ENCODE data around the gene SLF1.

The SLF1 gene

DNA sequence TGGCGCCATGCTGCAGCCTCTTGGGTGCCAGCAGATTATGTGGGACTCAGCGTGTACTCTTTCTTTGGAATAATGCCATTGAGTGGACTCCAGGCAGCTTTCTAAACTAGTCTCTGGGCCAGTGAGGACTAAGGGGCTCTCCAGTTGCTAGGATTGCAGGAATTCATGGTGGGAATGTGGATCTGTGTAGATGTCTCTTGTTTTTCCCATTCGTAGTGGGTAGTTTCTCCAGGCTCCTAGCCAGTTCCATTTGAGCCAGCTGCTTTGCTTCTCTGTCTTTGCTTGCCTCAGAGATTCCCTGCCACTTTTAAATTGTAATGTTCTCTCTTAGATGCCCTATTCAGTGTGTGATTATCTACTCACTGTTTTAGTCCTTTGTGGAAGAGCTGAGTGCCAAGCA, 42.6 kb downstream of the SLF1 start:
- no peak for DNase-seq (ENCODE audit: low spot score)

- DNase-seq (ENCODE audit: low spot score): no peak
These were observed 49.5 kb downstream of the SLF1 start for GRCh38 chr5:94667937-94668336.

DNA sequence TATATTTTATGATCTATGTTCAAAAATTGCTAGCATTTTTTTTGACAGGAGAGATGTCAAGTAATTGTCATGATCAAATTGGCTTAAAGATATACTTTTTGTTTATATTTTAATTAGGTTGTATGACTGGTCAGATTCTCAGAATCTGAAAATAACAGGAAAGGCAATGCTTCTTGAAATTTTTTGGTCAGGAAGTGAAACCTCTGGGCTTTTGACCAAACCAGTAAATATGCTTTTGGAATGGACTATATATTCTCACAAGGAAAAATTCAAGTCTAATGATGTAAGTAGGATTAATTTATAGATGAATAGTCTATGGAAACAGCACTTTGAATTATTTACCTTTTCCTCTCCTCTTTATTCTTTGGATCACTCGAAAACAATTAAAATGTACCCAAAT, 52.3 kb downstream of the SLF1 start:
- DNase-seq (ENCODE audit: low spot score): no peak

GRCh38 chr5:94672746-94673145, 54.3 kb downstream of the SLF1 start:
- no peak for DNase-seq (ENCODE audit: low spot score)

GRCh38 chr5:94674490-94675382, 56.3 kb downstream of the SLF1 start:
- DNase-seq (ENCODE audit: low spot score): peak; percentile 18

- DNase-seq (ENCODE audit: low spot score): no peak
These were observed 57.6 kb downstream of the SLF1 start for GRCh38 chr5:94675965-94676618.

DNA sequence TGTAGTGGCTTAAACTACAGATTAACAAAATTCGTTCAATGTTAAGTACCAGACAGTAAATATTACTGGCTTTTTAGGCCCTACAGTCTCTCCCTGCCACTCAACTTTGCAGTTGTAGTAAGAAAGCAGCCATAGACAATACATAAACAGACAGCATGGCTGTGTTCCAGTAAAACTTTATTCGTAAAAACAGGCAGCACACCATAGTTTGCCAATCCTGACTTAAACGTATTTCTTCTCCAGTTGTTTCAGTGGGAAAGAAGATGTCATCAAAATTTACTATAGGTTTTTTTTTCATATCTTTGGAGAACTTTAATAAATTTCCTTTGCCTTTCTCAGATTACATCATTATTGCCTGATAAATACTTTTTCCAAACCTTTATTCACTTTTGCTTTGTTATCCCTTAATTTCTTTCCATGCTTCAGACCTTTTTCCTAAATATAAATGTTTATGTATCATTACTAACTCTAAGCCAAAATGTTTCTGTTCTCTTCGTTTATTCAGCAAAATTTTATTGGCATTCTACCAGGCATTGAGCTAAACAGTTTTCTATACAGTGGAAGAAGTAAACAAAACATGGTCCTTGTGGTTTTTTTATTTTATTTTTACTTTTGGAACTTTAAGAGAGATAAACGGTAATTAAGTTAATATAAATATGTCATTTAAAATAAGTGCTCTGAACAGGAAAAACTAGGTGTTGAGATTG, 64.5 kb downstream of the SLF1 start:
- no peak for DNase-seq (ENCODE audit: low spot score)

DNA sequence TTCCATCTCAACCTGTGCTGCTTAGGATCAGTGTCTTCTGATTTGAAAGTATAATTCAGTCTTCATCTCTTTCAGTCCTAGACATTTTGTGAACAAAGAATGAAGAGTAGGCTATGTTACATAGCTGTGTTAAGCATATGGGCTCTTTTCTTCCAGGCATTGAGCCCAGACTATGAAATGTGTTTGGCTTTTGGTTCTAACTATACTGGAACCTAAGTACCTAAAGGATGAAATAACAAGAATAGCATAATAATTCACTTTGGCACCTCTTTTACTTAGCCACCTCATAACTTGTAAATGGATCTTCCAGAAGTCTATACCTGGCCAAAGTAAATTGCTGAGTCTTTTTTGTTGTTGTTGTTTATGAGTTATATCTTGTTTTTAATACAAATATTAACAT, 71.4 kb downstream of the SLF1 start:
- DNase-seq (ENCODE audit: low spot score): no peak

- no peak for DNase-seq (ENCODE audit: low spot score)
These were observed 72.3 kb downstream of the SLF1 start for GRCh38 chr5:94690778-94691177.

GRCh38 chr5:94691291-94691690, 72.8 kb downstream of the SLF1 start:
- no peak for DNase-seq (ENCODE audit: low spot score)

DNA sequence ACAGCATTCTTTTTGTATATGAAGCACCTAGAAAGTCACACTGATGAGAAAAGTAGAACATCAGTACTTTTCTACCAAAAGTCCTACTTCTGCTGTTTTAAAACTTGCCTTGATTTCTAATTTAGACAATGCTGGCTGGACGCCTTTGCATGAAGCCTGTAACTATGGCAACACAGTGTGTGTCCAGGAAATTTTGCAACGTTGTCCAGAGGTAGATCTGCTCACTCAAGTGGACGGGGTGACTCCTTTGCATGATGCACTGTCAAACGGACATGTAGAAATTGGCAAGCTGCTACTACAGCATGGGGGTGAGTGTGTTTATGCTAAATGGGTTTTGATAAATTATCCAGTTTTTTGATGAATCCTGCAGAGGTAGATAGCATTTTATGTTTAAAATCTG, 73.5 kb downstream of the SLF1 start:
- no peak for DNase-seq (ENCODE audit: low spot score)

DNA sequence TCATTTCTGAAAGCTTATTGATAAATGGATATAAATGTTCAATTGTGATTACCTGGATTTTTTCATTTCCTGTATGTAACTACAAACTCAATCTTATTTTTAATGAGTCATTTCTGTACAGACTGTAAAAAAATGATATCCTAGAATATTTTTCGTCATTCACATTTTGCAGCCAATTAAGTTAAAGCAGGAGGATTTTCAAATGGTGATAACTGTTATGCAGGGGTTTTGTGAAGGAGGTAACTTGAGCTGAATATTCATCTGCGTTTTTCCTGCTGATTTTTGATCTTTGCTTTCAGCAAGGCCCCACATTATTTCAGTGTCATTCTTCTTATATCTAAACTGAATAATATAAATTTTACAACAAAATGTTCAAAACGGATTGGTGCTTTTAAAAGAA, 74.1 kb downstream of the SLF1 start:
- no peak for DNase-seq (ENCODE audit: low spot score)

DNA sequence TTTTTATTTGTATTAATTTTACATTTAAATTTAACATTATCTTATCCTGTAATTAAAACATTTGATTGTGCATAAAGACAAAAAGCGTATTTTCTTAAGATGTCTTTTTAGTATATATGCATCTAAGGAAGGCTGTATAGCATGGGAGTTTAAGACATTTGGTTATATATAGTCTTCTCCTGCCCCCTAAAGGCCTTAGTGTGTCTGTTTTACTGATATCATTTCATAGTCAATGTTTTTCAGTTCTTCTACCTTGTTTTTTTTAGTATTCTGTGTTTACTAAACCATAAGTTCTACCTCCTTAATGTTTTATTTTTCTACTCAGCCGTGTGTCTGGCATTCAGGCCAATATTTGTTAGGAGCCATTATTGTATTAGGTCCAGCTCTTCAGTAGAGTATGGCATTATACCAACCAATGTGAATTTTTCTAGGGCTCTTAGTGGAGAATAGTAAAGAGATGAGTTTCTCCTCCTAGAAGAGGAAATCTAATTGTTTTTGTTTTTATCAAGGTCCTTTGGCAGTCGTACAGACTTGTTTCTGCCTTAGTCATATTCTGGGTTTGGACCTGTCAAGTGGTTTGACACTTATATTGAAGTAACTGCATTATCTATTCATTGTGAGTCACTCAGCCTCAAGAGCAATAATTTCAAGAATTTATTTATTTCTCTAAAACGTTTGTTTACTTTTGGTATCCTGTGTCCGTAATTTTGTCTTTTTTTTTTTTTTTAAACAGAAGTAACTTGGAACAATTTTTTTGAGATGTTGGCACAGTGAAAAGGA, 74.8 kb downstream of the SLF1 start:
- DNase-seq (ENCODE audit: low spot score): peak; percentile 71

- no peak for DNase-seq (ENCODE audit: low spot score)
These were observed 75.4 kb downstream of the SLF1 start for GRCh38 chr5:94693845-94694370.

GRCh38 chr5:94694671-94695070, 76.2 kb downstream of the SLF1 start:
- DNase-seq (ENCODE audit: low spot score): no peak

GRCh38 chr5:94698197-94698596, 79.7 kb downstream of the SLF1 start:
- no peak for DNase-seq (ENCODE audit: low spot score)

GRCh38 chr5:94699562-94699961, 81.1 kb downstream of the SLF1 start:
- no peak for DNase-seq (ENCODE audit: low spot score)

GRCh38 chr5:94700592-94700991, 82.1 kb downstream of the SLF1 start:
- no peak for DNase-seq (ENCODE audit: low spot score)

GRCh38 chr5:94702729-94703128, 84.3 kb downstream of the SLF1 start:
- DNase-seq (ENCODE audit: low spot score): no peak

DNA sequence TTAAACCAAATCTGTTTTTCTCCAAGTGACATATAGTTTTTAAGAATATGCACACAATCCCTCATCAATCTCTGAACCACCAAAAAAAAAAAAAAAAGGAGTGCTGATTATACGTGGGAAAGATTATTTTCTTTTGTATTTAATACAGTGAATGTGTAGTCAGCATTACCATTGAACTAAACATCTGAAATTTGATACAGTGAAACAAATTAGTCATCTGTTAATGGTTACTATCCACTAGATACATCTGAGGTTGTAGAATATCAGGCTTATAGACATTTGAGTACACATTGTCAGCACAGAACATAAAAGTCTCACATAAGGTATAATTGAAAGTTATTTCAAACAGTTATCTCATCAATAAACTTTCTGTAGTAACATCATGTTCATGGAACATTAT, 87.0 kb downstream of the SLF1 start:
- DNase-seq (ENCODE audit: low spot score): no peak

DNA sequence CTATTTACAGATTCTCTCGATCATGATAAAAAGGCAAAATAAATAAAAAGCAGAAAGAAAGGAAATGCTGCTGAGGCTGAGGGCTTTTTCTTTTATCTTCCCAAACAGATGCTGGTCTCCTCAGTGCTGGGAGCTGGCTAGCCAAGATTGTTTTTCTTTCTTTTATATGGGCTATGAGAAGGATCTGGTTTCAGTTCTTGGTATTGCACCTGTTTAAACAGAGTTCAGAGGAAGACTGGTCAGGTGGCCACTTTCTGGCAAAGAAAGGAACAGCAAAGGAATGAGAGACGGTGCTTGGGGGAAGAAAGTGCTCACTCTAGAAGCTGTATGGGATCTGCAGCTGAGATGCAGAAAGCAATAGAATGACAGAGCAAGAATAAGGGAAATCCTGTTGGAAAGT, 88.9 kb downstream of the SLF1 start:
- no peak for DNase-seq (ENCODE audit: low spot score)

- no peak for DNase-seq (ENCODE audit: low spot score)
These were observed 90.8 kb downstream of the SLF1 start for GRCh38 chr5:94709277-94709676.

All from RKO (cell line).